Ishikawa (cell line): Measurements from ENCODE around the gene PANK3.

Experiments
- CEBPB ChIP-seq: IDR thresholded peaks from 2 replicates; pipeline ENCODE4 v1.6.1; 2012
- CREB1 ChIP-seq: IDR thresholded peaks from 2 replicates; pipeline ENCODE4 v1.6.1; 2012; ENCODE audit warnings: low read depth
- EGR1 ChIP-seq: IDR thresholded peaks from 2 replicates; pipeline ENCODE4 v1.6.1; 2012
- EP300 ChIP-seq: IDR thresholded peaks from 2 replicates; pipeline ENCODE4 v1.6.1; 2012; ENCODE audit warnings: borderline replicate concordance
- FOXM1 ChIP-seq: IDR thresholded peaks from 2 replicates; pipeline ENCODE4 v1.6.1; 2012; ENCODE audit warnings: low read depth, borderline replicate concordance
- NFIC ChIP-seq: IDR thresholded peaks from 2 replicates; pipeline ENCODE4 v1.6.1; 2012
- RAD21 ChIP-seq: IDR thresholded peaks from 2 replicates; pipeline ENCODE4 v1.6.1; 2012; ENCODE audit warnings: low read depth
- TAF1 ChIP-seq: IDR thresholded peaks from 2 replicates; pipeline ENCODE4 v1.6.1; 2012; ENCODE audit warnings: low read depth, mild to moderate bottlenecking
- TCF12 ChIP-seq: IDR thresholded peaks from 2 replicates; pipeline ENCODE4 v1.6.1; 2012; ENCODE audit warnings: low read depth
- TEAD4 ChIP-seq: IDR thresholded peaks from 2 replicates; pipeline ENCODE4 v1.6.1; 2012
- YY1 ChIP-seq: IDR thresholded peaks from 2 replicates; pipeline ENCODE4 v1.6.1; 2012; ENCODE audit warnings: low read depth
- ZBTB7A ChIP-seq: IDR thresholded peaks from 2 replicates; pipeline ENCODE4 v1.6.1; 2012; ENCODE audit warnings: low read depth
- TF ChIP-seq, protein P1 (sequence below): IDR thresholded peaks from 2 replicates; pipeline ENCODE4 v1.6.1; 2012
- TF ChIP-seq, protein P2 (sequence below): IDR thresholded peaks from 2 replicates; pipeline ENCODE4 v1.6.1; 2012
- TF ChIP-seq, protein P3 (sequence below): IDR thresholded peaks from 2 replicates; pipeline ENCODE4 v1.6.1; 2012; ENCODE audit warnings: low read depth, mild to moderate bottlenecking

PANK3 gene

DNA sequence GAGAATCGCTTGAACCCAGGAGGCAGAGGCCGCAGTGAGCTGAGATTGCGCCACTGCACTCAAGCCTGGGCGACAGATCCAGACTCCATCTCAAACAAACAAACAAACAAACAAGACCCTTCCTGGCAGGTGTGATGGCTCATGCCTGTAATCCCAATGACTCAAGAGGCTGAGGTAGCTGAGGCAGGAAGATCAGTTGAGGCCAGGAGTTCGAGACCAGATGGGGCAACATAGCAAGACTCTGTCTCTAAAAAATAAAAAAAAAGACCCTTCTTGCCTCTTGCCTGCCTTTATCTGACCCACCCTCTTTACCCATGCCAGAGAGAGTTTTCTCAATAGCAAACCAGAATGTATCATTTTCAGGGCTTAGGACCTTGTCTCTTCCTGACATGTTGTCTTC, 8.8 kb upstream of the PANK3 start:
- TF ChIP-seq, protein P1, sequence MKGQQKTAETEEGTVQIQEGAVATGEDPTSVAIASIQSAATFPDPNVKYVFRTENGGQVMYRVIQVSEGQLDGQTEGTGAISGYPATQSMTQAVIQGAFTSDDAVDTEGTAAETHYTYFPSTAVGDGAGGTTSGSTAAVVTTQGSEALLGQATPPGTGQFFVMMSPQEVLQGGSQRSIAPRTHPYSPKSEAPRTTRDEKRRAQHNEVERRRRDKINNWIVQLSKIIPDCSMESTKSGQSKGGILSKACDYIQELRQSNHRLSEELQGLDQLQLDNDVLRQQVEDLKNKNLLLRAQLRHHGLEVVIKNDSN, result no peak
- TF ChIP-seq CREB1 (no peak), NFIC (no peak), FOXM1 (no peak), EGR1 (no peak), TCF12 (no peak), EP300 (no peak), TEAD4 (no peak)
- TF ChIP-seq, protein P2, sequence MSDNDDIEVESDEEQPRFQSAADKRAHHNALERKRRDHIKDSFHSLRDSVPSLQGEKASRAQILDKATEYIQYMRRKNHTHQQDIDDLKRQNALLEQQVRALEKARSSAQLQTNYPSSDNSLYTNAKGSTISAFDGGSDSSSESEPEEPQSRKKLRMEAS, result no peak
- TF ChIP-seq, protein P3, sequence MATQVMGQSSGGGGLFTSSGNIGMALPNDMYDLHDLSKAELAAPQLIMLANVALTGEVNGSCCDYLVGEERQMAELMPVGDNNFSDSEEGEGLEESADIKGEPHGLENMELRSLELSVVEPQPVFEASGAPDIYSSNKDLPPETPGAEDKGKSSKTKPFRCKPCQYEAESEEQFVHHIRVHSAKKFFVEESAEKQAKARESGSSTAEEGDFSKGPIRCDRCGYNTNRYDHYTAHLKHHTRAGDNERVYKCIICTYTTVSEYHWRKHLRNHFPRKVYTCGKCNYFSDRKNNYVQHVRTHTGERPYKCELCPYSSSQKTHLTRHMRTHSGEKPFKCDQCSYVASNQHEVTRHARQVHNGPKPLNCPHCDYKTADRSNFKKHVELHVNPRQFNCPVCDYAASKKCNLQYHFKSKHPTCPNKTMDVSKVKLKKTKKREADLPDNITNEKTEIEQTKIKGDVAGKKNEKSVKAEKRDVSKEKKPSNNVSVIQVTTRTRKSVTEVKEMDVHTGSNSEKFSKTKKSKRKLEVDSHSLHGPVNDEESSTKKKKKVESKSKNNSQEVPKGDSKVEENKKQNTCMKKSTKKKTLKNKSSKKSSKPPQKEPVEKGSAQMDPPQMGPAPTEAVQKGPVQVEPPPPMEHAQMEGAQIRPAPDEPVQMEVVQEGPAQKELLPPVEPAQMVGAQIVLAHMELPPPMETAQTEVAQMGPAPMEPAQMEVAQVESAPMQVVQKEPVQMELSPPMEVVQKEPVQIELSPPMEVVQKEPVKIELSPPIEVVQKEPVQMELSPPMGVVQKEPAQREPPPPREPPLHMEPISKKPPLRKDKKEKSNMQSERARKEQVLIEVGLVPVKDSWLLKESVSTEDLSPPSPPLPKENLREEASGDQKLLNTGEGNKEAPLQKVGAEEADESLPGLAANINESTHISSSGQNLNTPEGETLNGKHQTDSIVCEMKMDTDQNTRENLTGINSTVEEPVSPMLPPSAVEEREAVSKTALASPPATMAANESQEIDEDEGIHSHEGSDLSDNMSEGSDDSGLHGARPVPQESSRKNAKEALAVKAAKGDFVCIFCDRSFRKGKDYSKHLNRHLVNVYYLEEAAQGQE, result no peak

DNA sequence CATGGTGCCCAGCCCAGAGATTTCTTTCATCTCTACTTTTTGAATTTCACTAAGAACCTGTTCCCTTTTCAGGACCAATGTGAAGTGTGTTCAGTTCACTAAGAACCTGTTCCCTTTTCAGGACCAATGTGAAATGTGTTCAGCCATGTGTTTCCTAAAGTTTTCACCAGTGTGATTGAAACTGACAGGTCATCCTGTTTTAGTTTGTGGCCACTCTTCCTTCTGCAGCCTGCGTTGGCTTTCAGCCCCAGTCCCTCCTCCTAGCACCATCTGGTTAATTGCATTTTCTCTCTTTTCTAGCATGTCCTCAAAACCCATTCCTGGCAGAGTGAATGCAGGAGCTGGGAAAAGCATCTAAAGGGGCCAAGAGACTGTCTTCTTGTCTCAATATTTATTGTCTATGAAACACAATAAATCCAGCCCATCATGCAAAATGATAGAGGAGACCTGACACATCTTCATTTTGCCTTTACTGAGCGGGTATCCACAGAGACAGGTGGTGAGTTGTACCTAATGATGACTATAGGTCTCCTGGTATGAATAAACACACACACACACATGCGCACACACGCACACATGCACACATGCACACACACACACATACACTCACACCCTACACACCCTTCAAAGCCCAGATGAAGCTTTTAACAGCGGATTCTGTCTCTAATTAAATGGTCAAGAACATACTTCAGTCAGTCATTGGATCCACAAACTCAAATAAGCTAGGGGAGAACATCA, 6.1 kb upstream of the PANK3 start:
- TF ChIP-seq TEAD4 (no peak), TAF1 (no peak), ZBTB7A (no peak), FOXM1 (no peak), NFIC (no peak), YY1 (no peak), EGR1 (no peak), EP300 (no peak), TCF12 (no peak), CEBPB (no peak)
- TF ChIP-seq, protein P3, result no peak
- TF ChIP-seq, protein P2, result no peak

DNA sequence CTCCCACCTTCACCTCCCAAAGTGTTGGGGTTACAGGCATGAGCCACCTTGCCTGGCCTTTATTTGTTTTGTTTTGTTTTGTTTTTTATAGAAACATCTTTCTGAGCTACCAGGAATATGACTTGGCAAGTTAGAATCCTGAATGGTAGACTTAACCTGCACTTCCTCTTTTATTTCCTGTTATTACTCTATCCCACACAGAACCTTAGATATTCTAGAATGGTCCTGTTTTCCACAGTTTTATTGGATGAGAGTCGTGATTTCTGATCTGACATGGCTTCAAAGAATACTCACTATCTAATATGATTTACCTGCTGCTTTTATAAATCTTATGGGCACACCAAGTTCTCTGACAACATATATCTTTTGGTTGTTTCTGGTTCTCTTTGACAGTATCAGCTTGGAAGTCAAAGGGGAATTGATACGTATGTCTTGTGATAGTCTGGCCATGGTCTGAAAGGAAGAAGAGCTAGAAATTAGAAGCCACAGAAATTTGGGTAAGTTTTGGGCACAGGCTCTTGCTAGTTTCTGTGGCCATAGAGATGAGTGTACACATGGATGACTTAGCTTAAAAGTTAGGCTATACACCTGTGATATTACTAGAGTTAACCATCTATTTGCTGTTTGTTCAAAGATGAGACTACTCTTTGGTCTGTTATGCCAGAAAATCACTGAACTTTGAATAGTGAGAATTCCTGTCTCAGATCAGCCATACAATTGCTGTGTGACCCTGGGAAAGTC, 4.7 kb upstream of the PANK3 start:
- TF ChIP-seq ZBTB7A, result no peak
- TF ChIP-seq, protein P1, result no peak
- no peak for TF ChIP-seq TCF12
- TF ChIP-seq EGR1, result no peak
- no peak for TF ChIP-seq CEBPB
- no peak for TF ChIP-seq YY1
- TF ChIP-seq NFIC, result no peak
- TF ChIP-seq, protein P3, result no peak
- TF ChIP-seq FOXM1, result no peak
- TF ChIP-seq TEAD4, result no peak
- TF ChIP-seq, protein P2, result no peak

DNA sequence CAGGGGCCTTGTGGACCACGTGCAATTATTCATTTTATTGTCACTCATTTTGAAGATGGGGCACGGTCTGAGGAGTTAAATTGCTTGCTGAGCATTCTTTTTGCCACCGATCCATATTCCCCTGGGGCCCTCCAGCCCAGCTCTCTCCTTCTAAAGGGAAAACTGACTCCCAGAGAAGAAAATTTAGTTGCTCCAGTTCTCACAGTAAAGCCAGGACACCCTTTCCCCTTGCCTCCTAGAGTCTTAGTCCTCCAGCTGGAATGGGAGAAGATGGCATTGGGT, 1.0 kb upstream of the PANK3 start:
- TF ChIP-seq, protein P3, result no peak
- TF ChIP-seq YY1 (no peak), EGR1 (no peak), RAD21 (no peak), CEBPB (no peak), TAF1 (no peak), EP300 (no peak), CREB1 (no peak), TEAD4 (no peak), NFIC (no peak), ZBTB7A (no peak), FOXM1 (no peak), TCF12 (no peak)
- TF ChIP-seq, protein P2, result no peak
- TF ChIP-seq, protein P1, result no peak
